Ascending aorta (tissue), 2 donors: ENCODE results near the gene EDN3. TPM values are rescaled to one million over a fixed set of nuclear protein-coding genes. Genes with fewer than 3 reads are reported as not detected.
"Not testable (repeated sequence)": the region's sequence is repeated elsewhere in the genome, so short reads cannot be mapped to it uniquely, and the experiment has no call there.

Experiments used
- DNase-seq, 2 donors: peaks; one replicate each; pipeline ENCODE4 v3.0.0-alpha.2; 2019; ENCODE audit warnings: low spot score in 2 of 2
- H3K27ac ChIP-seq, 2 donors: fragments of 200-600 bp; sonication (generic); one replicate each; pipeline ENCODE4 v1.5.1; 2016 to 2017; ENCODE audit warnings: mild to moderate bottlenecking in 1 of 2
- H3K27me3 ChIP-seq: fragments of 200-600 bp; sonication (generic); one replicate; pipeline ENCODE4 v1.5.1; 2017
- H3K36me3 ChIP-seq, 2 donors: fragments of 200-600 bp; sonication (generic); one replicate each; pipeline ENCODE4 v1.5.1; 2016
- H3K4me1 ChIP-seq, 2 donors: fragments of 200-600 bp; sonication (generic); one replicate each; pipeline ENCODE4 v1.5.1; 2016 to 2017; ENCODE audit warnings: mild to moderate bottlenecking in 1 of 2
- H3K4me3 ChIP-seq, 2 donors: fragments of 200-600 bp; sonication (generic); one replicate each; pipeline ENCODE4 v1.5.1; 2016 to 2017; ENCODE audit warnings: mild to moderate bottlenecking in 1 of 2
- H3K9me3 ChIP-seq, 2 donors: fragments of 200-600 bp; sonication (generic); one replicate each; pipeline ENCODE4 v1.5.1; 2016
- CTCF ChIP-seq, 3 experiments: fragments of 200-600 bp in 2 of 3; fragments of 450-650 bp in 1 of 3; sonication (generic) in 2 of 3; IDR thresholded peaks; one replicate each; pipeline ENCODE4 v1.5.1; 2016 to 2019; ENCODE audit warnings: antibody characterized with exemption in 3 of 3, mild to moderate bottlenecking in 1 of 3, moderate library complexity in 1 of 3
- intact Hi-C: fragments of 100-400 bp; cut with DNase I; formaldehyde crosslinking; loops from one replicate; pipeline ENCODE4 v1.15.1; 2023
- total RNA-seq: library from RNA; depleted of rRNA; stranded (reverse); fragments of >200 nt; gene quantifications from one replicate; pipeline ENCODE4 v1.1.0, GENCODE V29; 2016

The EDN3 gene
- total RNA-seq, 1 donor from 2014 or later = not detected

- H3K27me3 ChIP-seq = no peaks in the 10 kb centered on the region
- H3K9me3 ChIP-seq = no peaks in the 10 kb centered on the region
- no peak for DNase-seq
- intact Hi-C loops = no loop called here
- H3K36me3 ChIP-seq = no peaks in the 10 kb centered on the region
- no peak for TF ChIP-seq CTCF (IDR thresholded peaks at IDR 0.05)
- H3K4me1 ChIP-seq = no peaks in the 10 kb centered on the region
- H3K27ac ChIP-seq = no peak overlapping the region
- no peak overlapping the region for H3K4me3 ChIP-seq
These were observed 52.6 kb downstream of the EDN3 start for GRCh38 chr20:59352990-59353389.

GRCh38 chr20:59354460-59354859, 54.0 kb downstream of the EDN3 start:
- intact Hi-C loops = no loop called here
- H3K4me3 ChIP-seq = no peak overlapping the region
- H3K4me1 ChIP-seq = no peaks in the 10 kb centered on the region
- H3K27me3 ChIP-seq = no peaks in the 10 kb centered on the region
- no peaks in the 10 kb centered on the region for H3K9me3 ChIP-seq
- TF ChIP-seq CTCF (IDR thresholded peaks at IDR 0.05) = no peak
- no peak overlapping the region for H3K27ac ChIP-seq
- no peaks in the 10 kb centered on the region for H3K36me3 ChIP-seq
- no peak for DNase-seq

- Histone ChIP-seq H3K9me3 (no peaks in the 10 kb centered on the region), H3K27ac (no peak overlapping the region), H3K4me1 (no peaks in the 10 kb centered on the region), H3K36me3 (no peaks in the 10 kb centered on the region), H3K4me3 (no peak overlapping the region), H3K27me3 (no peaks in the 10 kb centered on the region)
- intact Hi-C loops = no loop called here
- no peak for TF ChIP-seq CTCF (IDR thresholded peaks at IDR 0.05)
- DNase-seq = no peak
These were observed 54.8 kb downstream of the EDN3 start for GRCh38 chr20:59355242-59355641.

- H3K27ac ChIP-seq = no peak overlapping the region
- no peaks in the 10 kb centered on the region for H3K36me3 ChIP-seq
- no peak for DNase-seq
- no peaks in the 10 kb centered on the region for H3K4me1 ChIP-seq
- H3K9me3 ChIP-seq = no peaks in the 10 kb centered on the region
- no peak overlapping the region for H3K4me3 ChIP-seq
- intact Hi-C loops = no loop called here
- no peak for TF ChIP-seq CTCF (IDR thresholded peaks at IDR 0.05)
- H3K27me3 ChIP-seq = no peaks in the 10 kb centered on the region
These were observed 56.3 kb downstream of the EDN3 start for GRCh38 chr20:59356662-59357165.

- H3K27me3 ChIP-seq, H3K9me3 ChIP-seq, H3K27ac ChIP-seq, H3K4me1 ChIP-seq, H3K4me3 ChIP-seq, H3K36me3 ChIP-seq, DNase-seq, intact Hi-C loops: not testable (repeated sequence)
These were observed 58.4 kb downstream of the EDN3 start for GRCh38 chr20:59358793-59359192.

- Histone ChIP-seq H3K27me3 (no peaks in the 10 kb centered on the region), H3K36me3 (no peaks in the 10 kb centered on the region), H3K4me3 (no peak overlapping the region), H3K27ac (no peak overlapping the region), H3K4me1 (no peaks in the 10 kb centered on the region), H3K9me3 (no peaks in the 10 kb centered on the region)
- TF ChIP-seq CTCF (IDR thresholded peaks at IDR 0.05) = no peak
- no peak for DNase-seq
- intact Hi-C loops = no loop called here
These were observed 59.7 kb downstream of the EDN3 start for GRCh38 chr20:59359906-59360725.
